Uterus (tissue), 4 donors: Measurements from ENCODE around the gene TRNT1. TPM values are rescaled to one million over a fixed set of nuclear protein-coding genes. Genes with fewer than 3 reads are reported as not detected.

ENCODE experiments used
- DNase-seq, 2 donors: peaks; one replicate each; pipeline ENCODE4 v3.0.0-alpha.2; 2019 to 2020
- H3K27ac ChIP-seq, 2 donors: fragments of 200-600 bp; sonication (generic); 1 replicate in 1 of 2; 2 replicates in 1 of 2; pipeline ENCODE4 v1.5.1; 2016 to 2018
- H3K27me3 ChIP-seq, 2 donors: fragments of 200-600 bp; sonication (generic); one replicate each; pipeline ENCODE4 v1.5.1; 2018 to 2019; ENCODE audit warnings: control low read depth in 1 of 2
- H3K36me3 ChIP-seq, 2 donors: fragments of 200-600 bp; sonication (generic); one replicate each; pipeline ENCODE4 v1.5.1; 2019; ENCODE audit warnings: control low read depth in 1 of 2
- H3K4me1 ChIP-seq, 2 donors: fragments of 200-600 bp; sonication (generic); one replicate each; pipeline ENCODE4 v1.5.1; 2018 to 2019; ENCODE audit warnings: control low read depth in 1 of 2
- H3K4me3 ChIP-seq, 2 donors: fragments of 200-600 bp; sonication (generic); 1 replicate in 1 of 2; 2 replicates in 1 of 2; pipeline ENCODE4 v1.5.1; 2018 to 2019; ENCODE audit warnings: mild to moderate bottlenecking in 1 of 2
- H3K9me3 ChIP-seq, 2 donors: fragments of 200-600 bp; sonication (generic); one replicate each; pipeline ENCODE4 v1.5.1; 2019; ENCODE audit warnings: control low read depth in 1 of 2
- CTCF ChIP-seq, 4 experiments: fragments of 200-600 bp in 2 of 4; fragments of 450-650 bp in 2 of 4; sonication (generic) in 2 of 4; IDR thresholded peaks; one replicate each; pipeline ENCODE4 v1.5.1; 2016 to 2019; ENCODE audit warnings: antibody characterized with exemption in 4 of 4, mild to moderate bottlenecking in 2 of 4, moderate library complexity in 1 of 4
- POLR2A ChIP-seq, 2 donors: fragments of 450-650 bp; IDR thresholded peaks; one replicate each; pipeline ENCODE4 v1.6.1; 2016; ENCODE audit warnings: antibody characterized with exemption in 2 of 2, mild to moderate bottlenecking in 1 of 2, moderate library complexity in 1 of 2
- intact Hi-C: fragments of 100-400 bp; cut with DNase I; formaldehyde crosslinking; loops from one replicate; pipeline ENCODE4 v1.15.1; 2023; ENCODE audit warnings: low total_unique reads
- total RNA-seq, 4 donors: library from RNA; depleted of rRNA in 3 of 4; stranded (reverse); fragments of >200 nt in 3 of 4; gene quantifications; one replicate each; pipeline versions ENCODE4 v1.1.0 to v1.2.4, GENCODE V29; 2014 to 2023
- donor health status: DM: yes; HTN: yes; CAD: no.

TRNT1 gene
- total RNA-seq, 4 donors from 2014 or later = 12.9 to 38.5 (median 22.8) TPM

GRCh38 chr3:3084890-3085289, 41.9 kb upstream of the TRNT1 start:
- H3K4me3 ChIP-seq = no peak overlapping the region
- intact Hi-C loops = no loop called here
- H3K27me3 ChIP-seq = no peaks in the 10 kb centered on the region
- H3K27ac ChIP-seq = no peak overlapping the region
- H3K9me3 ChIP-seq = no peaks in the 10 kb centered on the region
- H3K36me3 ChIP-seq = no peaks in the 10 kb centered on the region
- H3K4me1 ChIP-seq = no peaks in the 10 kb centered on the region
- TF ChIP-seq POLR2A (IDR thresholded peaks at IDR 0.05) = no peak
- no peak for TF ChIP-seq CTCF (IDR thresholded peaks at IDR 0.05)
- DNase-seq = no peak

GRCh38 chr3:3085782-3086181, 41.0 kb upstream of the TRNT1 start:
- Histone ChIP-seq H3K27me3 (no peaks in the 10 kb centered on the region), H3K27ac (no peak overlapping the region), H3K4me3 (no peak overlapping the region), H3K4me1 (no peaks in the 10 kb centered on the region), H3K36me3 (no peaks in the 10 kb centered on the region), H3K9me3 (no peaks in the 10 kb centered on the region)
- no peak for DNase-seq
- TF ChIP-seq POLR2A (IDR thresholded peaks at IDR 0.05) = no peak
- TF ChIP-seq CTCF (IDR thresholded peaks at IDR 0.05) = no peak
- intact Hi-C loops = no loop called here

GRCh38 chr3:3086239-3086638, 40.5 kb upstream of the TRNT1 start:
- Histone ChIP-seq H3K4me1 (no peaks in the 10 kb centered on the region), H3K36me3 (no peaks in the 10 kb centered on the region), H3K9me3 (no peaks in the 10 kb centered on the region), H3K27me3 (no peaks in the 10 kb centered on the region), H3K27ac (no peak overlapping the region), H3K4me3 (no peak overlapping the region)
- DNase-seq = no peak
- intact Hi-C loops = no loop called here
- TF ChIP-seq POLR2A (IDR thresholded peaks at IDR 0.05) = no peak
- TF ChIP-seq CTCF (IDR thresholded peaks at IDR 0.05) = no peak

GRCh38 chr3:3087279-3087678, 39.5 kb upstream of the TRNT1 start:
- no peaks in the 10 kb centered on the region for H3K4me1 ChIP-seq
- no peaks in the 10 kb centered on the region for H3K27me3 ChIP-seq
- no peak overlapping the region for H3K4me3 ChIP-seq
- H3K9me3 ChIP-seq = no peaks in the 10 kb centered on the region
- no peak overlapping the region for H3K27ac ChIP-seq
- no peak for TF ChIP-seq POLR2A (IDR thresholded peaks at IDR 0.05)
- TF ChIP-seq CTCF (IDR thresholded peaks at IDR 0.05) = no peak
- H3K36me3 ChIP-seq = no peaks in the 10 kb centered on the region
- intact Hi-C loops = no loop called here
- DNase-seq = no peak

GRCh38 chr3:3087716-3088465, 38.8 kb upstream of the TRNT1 start:
- H3K4me1 ChIP-seq = no peaks in the 10 kb centered on the region
- no peak overlapping the region for H3K27ac ChIP-seq
- intact Hi-C loops = no loop called here
- no peak overlapping the region for H3K4me3 ChIP-seq
- H3K36me3 ChIP-seq = no peaks in the 10 kb centered on the region
- DNase-seq = no peak
- TF ChIP-seq CTCF (IDR thresholded peaks at IDR 0.05) = no peak
- TF ChIP-seq POLR2A (IDR thresholded peaks at IDR 0.05) = no peak
- H3K9me3 ChIP-seq = no peaks in the 10 kb centered on the region
- H3K27me3 ChIP-seq = no peaks in the 10 kb centered on the region
